Hepatocyte (in vitro differentiated cells): ENCODE results near the gene PFKM. TPM values are rescaled to one million over a fixed set of nuclear protein-coding genes. Genes with fewer than 3 reads are reported as not detected.

Experiments used
- DNase-seq: peaks from one replicate; pipeline ENCODE4 v3.0.0-alpha.2; 2016; ENCODE audit warnings: low spot score
- H2AFZ ChIP-seq: fragments of 200-600 bp; sonication (generic); 2 replicates; pipeline ENCODE4 v1.6.0; 2016; ENCODE audit warnings: antibody characterized with exemption, mild to moderate bottlenecking
- H3K27ac ChIP-seq: fragments of 200-600 bp; sonication (generic); 2 replicates; pipeline ENCODE4 v1.5.1; 2016; ENCODE audit warnings: mild to moderate bottlenecking
- H3K27me3 ChIP-seq: fragments of 200-600 bp; sonication (generic); 2 replicates; pipeline ENCODE4 v1.6.1; 2016
- H3K36me3 ChIP-seq: fragments of 200-600 bp; sonication (generic); replicated peaks from 2 replicates; pipeline ENCODE4 v1.5.1; 2016; ENCODE audit warnings: low read depth; ENCODE audit not compliant: insufficient read depth
- H3K4me1 ChIP-seq: fragments of 200-600 bp; sonication (generic); 2 replicates; pipeline ENCODE4 v1.5.1; 2016; ENCODE audit warnings: mild to moderate bottlenecking, moderate library complexity; ENCODE audit not compliant: insufficient read depth
- H3K4me2 ChIP-seq: fragments of 200-600 bp; sonication (generic); 2 replicates; pipeline ENCODE4 v1.6.0; 2016
- H3K4me3 ChIP-seq: fragments of 200-600 bp; sonication (generic); 2 replicates; pipeline ENCODE4 v1.5.1; 2016; ENCODE audit warnings: mild to moderate bottlenecking
- H3K79me2 ChIP-seq: fragments of 200-600 bp; sonication (generic); 2 replicates; pipeline ENCODE4 v1.6.0; 2017; ENCODE audit warnings: mild to moderate bottlenecking
- H3K9me2 ChIP-seq: fragments of 200-600 bp; sonication (generic); replicated peaks from 2 replicates; pipeline ENCODE4 v1.6.0; 2017; ENCODE audit warnings: mild to moderate bottlenecking; ENCODE audit not compliant: insufficient read depth
- H3K9me3 ChIP-seq: fragments of 200-600 bp; sonication (generic); 2 replicates; pipeline ENCODE4 v1.5.1; 2016; ENCODE audit warnings: low read depth, mild to moderate bottlenecking
- H4K20me1 ChIP-seq: fragments of 200-600 bp; sonication (generic); 2 replicates; pipeline ENCODE4 v1.6.0; 2016; ENCODE audit warnings: mild to moderate bottlenecking; ENCODE audit not compliant: insufficient read depth, poor library complexity, severe bottlenecking
- CTCF ChIP-seq: fragments of 200-600 bp; sonication (generic); IDR thresholded peaks from 2 replicates; pipeline ENCODE4 v1.5.1; 2016; ENCODE audit warnings: antibody characterized with exemption, mild to moderate bottlenecking; ENCODE audit not compliant: poor library complexity
- EZH2 ChIP-seq: fragments of 200-600 bp; sonication (generic); IDR thresholded peaks from 2 replicates; pipeline ENCODE4 v1.6.1; 2016; ENCODE audit warnings: antibody characterized with exemption, mild to moderate bottlenecking, borderline replicate concordance
- EZH2phosphoT487 ChIP-seq: fragments of 200-600 bp; sonication (generic); IDR thresholded peaks from one replicate; pipeline ENCODE4 v1.6.1; 2018; ENCODE audit warnings: antibody characterized with exemption, mild to moderate bottlenecking, low read depth, moderate library complexity; ENCODE audit not compliant: unreplicated experiment, severe bottlenecking
- WGBS: methylation state at CpG from one replicate; pipeline ENCODE4 v1.1.6; 2016; ENCODE audit warnings: low lambda C conversion rate; ENCODE audit errors: missing lambda C conversion rate; 5-methylcytosine and 5-hydroxymethylcytosine counted together
- microRNA-seq: library from miRNA; unstranded; fragments of <30 nt; microRNA quantifications from one replicate; pipeline ENCODE4, GENCODE V29; 2017
- polyA plus RNA-seq: library from polyadenylated mRNA; unstranded; fragments of >200 nt; fragmentation: Nextera tagmentation; extraction: Ambion mirVana; gene quantifications from 2 replicates; pipeline ENCODE4 v1.2.1, GENCODE V29; 2016
- small RNA-seq: library from RNA; depleted of rRNA; stranded (forward); fragments of <200 nt; gene quantifications from one replicate; pipeline ENCODE3, GENCODE V24; 2014
- total RNA-seq: library from RNA; depleted of rRNA; stranded (reverse); fragments of >200 nt; gene quantifications from 2 replicates; pipeline ENCODE4 v1.2.3, GENCODE V29; 2014

Gene PFKM
- total and polyA plus RNA-seq, 2 experiments from 2014 or later = 49.1 to 51.9 TPM

- Histone ChIP-seq H3K4me2 (no peak overlapping the region), H3K36me3 (no peaks in the 10 kb centered on the region), H3K9me2 (no peaks in the 10 kb centered on the region), H3K27me3 (no peaks in the 10 kb centered on the region), H3K79me2 (no peaks in the 10 kb centered on the region), H3K4me3 (no peak overlapping the region), H3K9me3 (no peaks in the 10 kb centered on the region), H2AFZ (no peak overlapping the region), H3K27ac (no peak overlapping the region), H4K20me1 (no peaks in the 10 kb centered on the region), H3K4me1 (peaks cover 24% of the 10 kb centered on the region)
- WGBS = 38% methylated on average over 2 of the region's 2 CpGs
- TF ChIP-seq CTCF (no peak), EZH2phosphoT487 (no peak), EZH2 (no peak)
- DNase-seq = no peak
Observed at GRCh38 chr12:48193623-48194022, 74.5 kb downstream of the PFKM start.

- Histone ChIP-seq H3K36me3 (no peaks in the 10 kb centered on the region), H3K4me2 (peak overlapping the region; percentile 47)
- whole genome bisulfite sequencing = 42% methylated on average over 1 of the region's 1 CpG
Observed at GRCh38 chr12:48194799-48195201, 75.6 kb downstream of the PFKM start.

More at GRCh38 chr12:48194799-48195201, 75.6 kb downstream of the PFKM start:
- no peak for TF ChIP-seq EZH2
- no peak for TF ChIP-seq CTCF
- TF ChIP-seq EZH2phosphoT487 = no peak
- no peak for DNase-seq
- H3K27me3 ChIP-seq = no peaks in the 10 kb centered on the region
- H3K4me3 ChIP-seq = no peak overlapping the region
- peaks cover 33% of the 10 kb centered on the region for H3K4me1 ChIP-seq
- H3K9me3 ChIP-seq = no peaks in the 10 kb centered on the region
- peak overlapping the region; percentile 10 for H2AFZ ChIP-seq
- no peaks in the 10 kb centered on the region for H4K20me1 ChIP-seq
- no peaks in the 10 kb centered on the region for H3K79me2 ChIP-seq
- no peaks in the 10 kb centered on the region for H3K9me2 ChIP-seq
- H3K27ac ChIP-seq = peak overlapping the region; percentile 44

Small RNA genes within 50 kb of the gene (microRNA-seq; reads per million reads assigned to microRNA genes)
- 5.8 reads per million, percentile 13 among the genes with 10 or more reads in this experiment for gene MIR6505

Small RNA genes within 50 kb of the gene (small RNA-seq; reads per million reads assigned to genes)
- 0.16 reads per million for gene MIR6505
- gene RNU6-1203P = not detected

Other genes with a start within 250 kb of the PFKM start
- 2.6 and 3.2 TPM in 2 replicates for gene VDR, start 214.4 kb upstream of the PFKM start, total RNA-seq
- 4.9 and 6.1 TPM in 2 replicates for gene VDR, start 214.4 kb upstream of the PFKM start, polyA plus RNA-seq
- gene TMEM106C, start 155.8 kb upstream of the PFKM start, total RNA-seq = 113 and 124 TPM in 2 replicates
- gene TMEM106C, start 155.8 kb upstream of the PFKM start, polyA plus RNA-seq = 98.1 and 101 TPM in 2 replicates
- gene COL2A1, start 114.9 kb upstream of the PFKM start, total RNA-seq = 32.7 and 52.5 TPM in 2 replicates
- 43.8 and 57.9 TPM in 2 replicates for gene COL2A1, start 114.9 kb upstream of the PFKM start, polyA plus RNA-seq
- gene SENP1, start 13.3 kb upstream of the PFKM start, total RNA-seq = 14.4 and 16.9 TPM in 2 replicates
- 3.9 and 5.0 TPM in 2 replicates for gene SENP1, start 13.3 kb upstream of the PFKM start, polyA plus RNA-seq
- 22.4 and 27.2 TPM in 2 replicates for gene ASB8, start 38.2 kb downstream of the PFKM start, total RNA-seq
- 24.8 and 29.0 TPM in 2 replicates for gene ASB8, start 38.2 kb downstream of the PFKM start, polyA plus RNA-seq
- gene CCDC184, start 64.3 kb downstream of the PFKM start, total RNA-seq = 4.8 and 7.7 TPM in 2 replicates
- 13.8 and 19.4 TPM in 2 replicates for gene CCDC184, start 64.3 kb downstream of the PFKM start, polyA plus RNA-seq
- gene OR10AD1, start 83.9 kb downstream of the PFKM start, total RNA-seq = not detected in 2 replicates
- gene OR10AD1, start 83.9 kb downstream of the PFKM start, polyA plus RNA-seq = 0.29 TPM in 1 of 2 replicates, not detected in the other
- gene ZNF641, start 231.6 kb downstream of the PFKM start, total RNA-seq = 37.1 and 37.2 TPM in 2 replicates
- 15.5 and 16.2 TPM in 2 replicates for gene ZNF641, start 231.6 kb downstream of the PFKM start, polyA plus RNA-seq